PFSK-1 (cell line): ENCODE results near the gene STEAP2.

Source experiments
- FOXP2 ChIP-seq: optimal IDR thresholded peaks from 2 replicates; pipeline ENCODE3; 2011; ENCODE audit warnings: borderline replicate concordance, control low read depth, inconsistent platforms; ENCODE audit not compliant: insufficient read depth; ENCODE audit errors: extremely low read length, extremely low read depth
- POLR2AphosphoS5 ChIP-seq: IDR thresholded peaks from 2 replicates; pipeline ENCODE4 v1.6.1; 2012; ENCODE audit warnings: low read depth, mild to moderate bottlenecking, control low read depth, low read length, moderate library complexity
- SIN3A ChIP-seq: IDR thresholded peaks from 2 replicates; pipeline ENCODE4 v1.6.1; 2012; ENCODE audit warnings: mild to moderate bottlenecking, low read length, moderate library complexity, borderline replicate concordance; ENCODE audit not compliant: insufficient read depth
- TAF1 ChIP-seq: IDR thresholded peaks from 2 replicates; pipeline ENCODE4 v1.6.1; 2012; ENCODE audit warnings: low read length, control low read depth, borderline replicate concordance; ENCODE audit not compliant: insufficient read depth
- TF ChIP-seq, protein P1 (sequence below), 2 experiments: IDR thresholded peaks; 2 replicates each; pipeline versions ENCODE4 v1.6.1 to v1.8.0; 2011 to 2012; ENCODE audit warnings: low read depth in 2 of 2, low read length in 2 of 2, control low read depth in 1 of 2, inconsistent platforms in 1 of 2, mild to moderate bottlenecking in 1 of 2, moderate library complexity in 1 of 2; ENCODE audit not compliant: insufficient read depth in 1 of 2

The STEAP2 gene

GRCh38 chr7:90167361-90167760 is 44.2 kb upstream of the STEAP2 start:
- TF ChIP-seq, protein P1, sequence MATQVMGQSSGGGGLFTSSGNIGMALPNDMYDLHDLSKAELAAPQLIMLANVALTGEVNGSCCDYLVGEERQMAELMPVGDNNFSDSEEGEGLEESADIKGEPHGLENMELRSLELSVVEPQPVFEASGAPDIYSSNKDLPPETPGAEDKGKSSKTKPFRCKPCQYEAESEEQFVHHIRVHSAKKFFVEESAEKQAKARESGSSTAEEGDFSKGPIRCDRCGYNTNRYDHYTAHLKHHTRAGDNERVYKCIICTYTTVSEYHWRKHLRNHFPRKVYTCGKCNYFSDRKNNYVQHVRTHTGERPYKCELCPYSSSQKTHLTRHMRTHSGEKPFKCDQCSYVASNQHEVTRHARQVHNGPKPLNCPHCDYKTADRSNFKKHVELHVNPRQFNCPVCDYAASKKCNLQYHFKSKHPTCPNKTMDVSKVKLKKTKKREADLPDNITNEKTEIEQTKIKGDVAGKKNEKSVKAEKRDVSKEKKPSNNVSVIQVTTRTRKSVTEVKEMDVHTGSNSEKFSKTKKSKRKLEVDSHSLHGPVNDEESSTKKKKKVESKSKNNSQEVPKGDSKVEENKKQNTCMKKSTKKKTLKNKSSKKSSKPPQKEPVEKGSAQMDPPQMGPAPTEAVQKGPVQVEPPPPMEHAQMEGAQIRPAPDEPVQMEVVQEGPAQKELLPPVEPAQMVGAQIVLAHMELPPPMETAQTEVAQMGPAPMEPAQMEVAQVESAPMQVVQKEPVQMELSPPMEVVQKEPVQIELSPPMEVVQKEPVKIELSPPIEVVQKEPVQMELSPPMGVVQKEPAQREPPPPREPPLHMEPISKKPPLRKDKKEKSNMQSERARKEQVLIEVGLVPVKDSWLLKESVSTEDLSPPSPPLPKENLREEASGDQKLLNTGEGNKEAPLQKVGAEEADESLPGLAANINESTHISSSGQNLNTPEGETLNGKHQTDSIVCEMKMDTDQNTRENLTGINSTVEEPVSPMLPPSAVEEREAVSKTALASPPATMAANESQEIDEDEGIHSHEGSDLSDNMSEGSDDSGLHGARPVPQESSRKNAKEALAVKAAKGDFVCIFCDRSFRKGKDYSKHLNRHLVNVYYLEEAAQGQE (IDR thresholded peaks at IDR 0.05; ENCODE audit: insufficient read depth in 1 of 2, low read depth in 2 of 2, low read length in 2 of 2): no peak
- TF ChIP-seq POLR2AphosphoS5: no peak
- TF ChIP-seq TAF1: no peak
- TF ChIP-seq SIN3A: no peak
- TF ChIP-seq FOXP2: no peak

- TF ChIP-seq FOXP2: no peak
- TF ChIP-seq TAF1: no peak
- no peak for TF ChIP-seq SIN3A
- TF ChIP-seq, protein P1 (IDR thresholded peaks at IDR 0.05; ENCODE audit: insufficient read depth in 1 of 2, low read depth in 2 of 2, low read length in 2 of 2): no peak
- TF ChIP-seq POLR2AphosphoS5: no peak
Measured at GRCh38 chr7:90169891-90170290, 41.6 kb upstream of the STEAP2 start.

GRCh38 chr7:90172121-90172520 is 39.4 kb upstream of the STEAP2 start:
- TF ChIP-seq FOXP2 (no peak), TAF1 (no peak), POLR2AphosphoS5 (no peak), SIN3A (no peak)
- TF ChIP-seq, protein P1 (IDR thresholded peaks at IDR 0.05; ENCODE audit: insufficient read depth in 1 of 2, low read depth in 2 of 2, low read length in 2 of 2): no peak

DNA sequence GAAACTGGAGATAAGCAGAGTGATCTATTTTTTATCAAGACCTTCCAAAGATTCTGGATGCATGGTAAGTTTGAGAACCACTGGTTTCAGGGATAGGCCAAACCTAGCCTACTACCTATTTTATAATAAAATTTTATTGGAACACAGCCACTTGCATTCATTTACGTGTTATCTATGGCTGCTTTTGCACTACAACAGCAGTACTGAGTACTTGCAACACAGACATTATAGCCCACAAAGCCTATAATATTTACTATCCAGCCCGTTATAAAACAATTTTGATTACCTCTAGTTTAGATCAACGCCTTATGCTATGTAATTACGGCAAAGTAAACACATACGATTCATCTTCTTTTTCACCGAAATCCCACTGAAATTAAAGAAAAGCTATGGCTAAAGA is 38.9 kb upstream of the STEAP2 start:
- no peak for TF ChIP-seq FOXP2
- TF ChIP-seq TAF1: no peak
- no peak for TF ChIP-seq POLR2AphosphoS5
- TF ChIP-seq, protein P1 (IDR thresholded peaks at IDR 0.05; ENCODE audit: insufficient read depth in 1 of 2, low read depth in 2 of 2, low read length in 2 of 2): no peak
- no peak for TF ChIP-seq SIN3A
